Measurements from ENCODE around the gene IL10RA.
"Not testable (repeated sequence)": the region's sequence is repeated elsewhere in the genome, so short reads cannot be mapped to it uniquely, and the experiment has no call there.

Gene IL10RA

DNA sequence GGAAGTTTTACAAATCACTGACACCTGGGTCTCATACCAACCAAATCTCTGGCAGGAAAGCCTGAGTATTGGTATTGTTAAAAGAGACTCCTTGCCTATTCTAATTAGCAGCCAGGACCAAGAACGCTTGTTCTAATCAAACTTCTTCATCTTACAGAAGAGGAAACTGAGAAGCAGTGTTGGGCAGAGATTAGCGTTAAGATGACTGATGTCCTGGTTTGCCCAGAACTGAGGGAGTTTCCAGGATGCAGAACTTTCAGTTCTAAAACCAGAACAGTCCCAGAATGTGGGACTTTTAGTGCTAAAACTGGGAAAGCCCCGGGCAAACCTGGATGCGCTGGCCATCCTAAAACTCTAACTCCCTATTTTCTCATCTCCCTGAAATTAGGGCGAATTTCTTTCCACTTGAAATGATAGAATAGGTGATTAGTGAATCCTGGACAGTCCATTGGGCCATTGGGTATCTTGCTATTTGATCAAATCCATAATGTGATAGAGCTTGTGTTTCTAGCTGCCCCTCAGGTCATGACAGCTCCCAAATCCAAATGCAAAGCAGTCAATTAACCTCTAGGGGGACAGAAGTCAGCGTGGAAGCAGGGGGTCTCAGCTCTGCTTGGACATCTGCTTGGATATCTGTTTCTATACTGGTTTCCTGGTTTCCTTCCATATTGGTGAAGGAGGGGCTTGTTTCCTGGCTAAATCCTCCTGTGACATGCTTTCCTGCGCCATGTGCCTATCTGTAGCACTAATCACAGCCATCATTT, 41.0 kb upstream of the IL10RA start:
- DNase-seq (ENCODE audit: low read depth), result no peak
- no peak overlapping the region for H3K4me3 ChIP-seq (ENCODE audit: control insufficient read depth, low read depth, low read length)
- TF ChIP-seq, protein P1, sequence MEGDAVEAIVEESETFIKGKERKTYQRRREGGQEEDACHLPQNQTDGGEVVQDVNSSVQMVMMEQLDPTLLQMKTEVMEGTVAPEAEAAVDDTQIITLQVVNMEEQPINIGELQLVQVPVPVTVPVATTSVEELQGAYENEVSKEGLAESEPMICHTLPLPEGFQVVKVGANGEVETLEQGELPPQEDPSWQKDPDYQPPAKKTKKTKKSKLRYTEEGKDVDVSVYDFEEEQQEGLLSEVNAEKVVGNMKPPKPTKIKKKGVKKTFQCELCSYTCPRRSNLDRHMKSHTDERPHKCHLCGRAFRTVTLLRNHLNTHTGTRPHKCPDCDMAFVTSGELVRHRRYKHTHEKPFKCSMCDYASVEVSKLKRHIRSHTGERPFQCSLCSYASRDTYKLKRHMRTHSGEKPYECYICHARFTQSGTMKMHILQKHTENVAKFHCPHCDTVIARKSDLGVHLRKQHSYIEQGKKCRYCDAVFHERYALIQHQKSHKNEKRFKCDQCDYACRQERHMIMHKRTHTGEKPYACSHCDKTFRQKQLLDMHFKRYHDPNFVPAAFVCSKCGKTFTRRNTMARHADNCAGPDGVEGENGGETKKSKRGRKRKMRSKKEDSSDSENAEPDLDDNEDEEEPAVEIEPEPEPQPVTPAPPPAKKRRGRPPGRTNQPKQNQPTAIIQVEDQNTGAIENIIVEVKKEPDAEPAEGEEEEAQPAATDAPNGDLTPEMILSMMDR (IDR thresholded peaks at IDR 0.05; ENCODE audit: control insufficient read depth, insufficient read depth, low read depth, low read length, missing control alignments), result no peak

DNA sequence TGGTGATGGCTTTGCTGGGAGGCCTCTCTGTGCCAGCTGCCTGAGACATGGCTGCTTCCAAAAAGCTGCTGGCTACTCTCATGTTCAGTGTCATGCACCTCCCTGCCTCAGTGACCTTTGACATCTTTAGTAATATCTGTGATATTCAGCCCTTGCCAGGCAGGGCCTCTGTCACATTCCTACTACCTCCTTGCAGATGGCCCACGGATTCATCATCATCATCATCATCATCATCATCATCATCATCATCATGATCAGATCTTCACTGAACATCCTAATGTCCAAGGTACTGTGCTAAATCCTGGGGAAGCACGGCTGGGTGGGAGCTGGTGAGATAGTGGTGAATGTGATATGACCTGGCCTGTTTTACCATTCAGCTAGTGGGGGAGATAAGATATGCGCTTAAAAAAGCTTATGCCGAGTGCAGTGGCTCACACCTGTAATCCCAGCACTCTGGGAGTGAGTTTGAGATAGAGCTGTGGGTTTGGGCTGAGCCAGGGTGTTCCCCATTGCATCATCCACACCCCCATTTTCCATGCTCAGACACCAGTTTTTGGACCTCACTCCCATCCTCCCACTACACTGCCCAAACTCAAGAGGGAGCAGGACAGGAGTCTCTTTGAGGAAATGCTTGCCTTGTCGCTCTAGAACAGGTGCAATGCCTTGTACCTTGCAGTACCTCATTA, 39.9 kb upstream of the IL10RA start:
- TF ChIP-seq, protein P1 (IDR thresholded peaks at IDR 0.05; ENCODE audit: control insufficient read depth, insufficient read depth, low read depth, low read length, missing control alignments), result no peak
- H3K4me3 ChIP-seq (ENCODE audit: control insufficient read depth, low read depth, low read length), result no peak overlapping the region
- no peak for DNase-seq (ENCODE audit: low read depth)

DNA sequence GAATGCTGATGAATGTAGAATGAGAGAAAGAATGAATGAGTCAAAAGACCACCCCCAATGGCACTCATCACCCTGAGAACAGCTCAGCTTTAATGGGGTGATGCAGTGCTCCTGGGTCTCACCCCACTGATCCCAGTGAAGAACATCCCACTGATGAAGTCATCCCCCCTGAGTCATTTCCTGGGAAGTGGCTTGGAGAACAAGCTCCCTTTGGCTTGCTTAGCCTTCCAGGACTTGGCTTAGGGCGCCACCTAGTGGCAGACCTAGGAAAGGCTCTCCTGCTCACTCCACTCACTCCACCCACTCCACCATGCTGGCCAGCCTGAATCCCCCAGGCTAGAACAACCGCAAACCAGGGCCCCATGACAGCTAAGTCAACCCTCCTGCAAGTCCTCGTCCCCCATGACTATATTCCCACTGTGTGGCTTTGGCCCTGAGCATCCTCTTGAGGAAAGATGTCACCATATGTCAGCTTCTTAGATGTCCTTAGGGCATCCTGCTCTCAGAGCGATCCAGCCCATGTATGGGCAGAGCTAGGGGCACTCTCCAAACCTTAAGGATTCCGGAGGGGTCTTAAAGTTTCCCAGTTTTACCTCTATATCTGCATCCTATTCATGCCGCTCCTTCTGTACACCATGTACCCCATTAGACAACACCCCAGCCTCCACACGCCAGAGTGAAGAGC, 39.2 kb upstream of the IL10RA start:
- H3K4me3 ChIP-seq (ENCODE audit: control insufficient read depth, low read depth, low read length), result no peak overlapping the region
- peak; percentile 74 for DNase-seq (ENCODE audit: low read depth)
- TF ChIP-seq, protein P1 (IDR thresholded peaks at IDR 0.05; ENCODE audit: control insufficient read depth, insufficient read depth, low read depth, low read length, missing control alignments), result peak; percentile 95

DNA sequence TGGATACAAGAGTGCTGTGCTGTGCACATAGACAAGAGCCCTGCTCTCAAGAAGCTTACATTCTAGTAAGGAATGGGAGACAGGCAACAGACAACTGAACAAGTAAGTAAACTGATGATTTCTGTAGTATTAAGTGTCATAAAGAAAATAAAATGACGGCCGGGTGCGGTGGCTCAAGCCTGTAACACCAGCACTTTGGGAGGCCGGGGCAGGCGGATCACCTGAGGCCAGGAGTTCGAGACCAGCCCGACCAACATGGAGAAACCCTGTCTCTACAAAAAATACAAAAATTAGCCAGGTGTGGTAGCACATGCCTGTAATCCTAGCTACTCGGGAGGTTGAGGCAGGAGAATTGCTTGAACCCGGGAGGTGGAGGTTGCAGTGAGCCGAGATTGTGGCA, 38.4 kb upstream of the IL10RA start:
- not testable (repeated sequence) for DNase-seq (ENCODE audit: low read depth); H3K4me3 ChIP-seq (ENCODE audit: control insufficient read depth, low read depth, low read length)

DNA sequence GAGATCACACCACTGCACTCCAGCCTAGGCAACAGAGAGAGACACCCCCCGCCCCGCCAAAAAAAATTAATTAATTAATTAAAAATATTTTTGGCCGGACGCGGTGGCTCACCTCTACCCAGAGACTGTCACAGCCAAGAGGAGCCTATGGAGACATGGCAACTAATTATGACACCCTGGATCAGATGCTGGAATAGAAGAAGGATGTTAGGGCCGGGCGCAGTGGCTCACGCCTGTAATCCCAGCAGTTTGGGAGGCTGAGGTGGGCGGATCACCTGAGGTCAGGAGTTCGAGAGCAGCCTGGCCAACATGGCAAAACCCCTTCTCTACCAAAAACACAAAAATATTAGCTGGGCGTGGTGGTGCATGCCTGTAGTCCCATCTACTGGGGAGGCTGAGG, 37.7 kb upstream of the IL10RA start:
- DNase-seq (ENCODE audit: low read depth); H3K4me3 ChIP-seq (ENCODE audit: control insufficient read depth, low read depth, low read length): not testable (repeated sequence)

DNA sequence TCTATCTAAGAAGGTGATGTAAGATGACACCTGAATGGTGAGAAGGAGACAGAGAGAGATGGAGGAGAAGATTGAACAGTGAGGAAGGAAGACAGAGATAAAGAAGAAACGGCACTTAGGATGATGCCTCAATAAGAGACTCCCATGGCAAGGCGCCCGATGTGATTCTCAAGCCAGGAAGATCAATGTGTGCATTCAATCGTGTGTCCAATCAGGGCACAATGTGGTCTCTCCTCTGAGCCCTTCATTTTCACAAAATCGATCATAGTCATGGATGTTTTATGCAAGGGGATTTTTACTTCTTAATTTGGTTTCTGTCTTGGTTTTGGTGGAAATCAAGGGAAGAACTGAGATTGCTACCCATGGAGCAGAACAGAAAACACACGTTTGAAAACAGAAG, 37.1 kb upstream of the IL10RA start:
- no peak for DNase-seq (ENCODE audit: low read depth)
- TF ChIP-seq, protein P1 (IDR thresholded peaks at IDR 0.05; ENCODE audit: control insufficient read depth, insufficient read depth, low read depth, low read length, missing control alignments), result no peak
- no peak overlapping the region for H3K4me3 ChIP-seq (ENCODE audit: control insufficient read depth, low read depth, low read length)

DNA sequence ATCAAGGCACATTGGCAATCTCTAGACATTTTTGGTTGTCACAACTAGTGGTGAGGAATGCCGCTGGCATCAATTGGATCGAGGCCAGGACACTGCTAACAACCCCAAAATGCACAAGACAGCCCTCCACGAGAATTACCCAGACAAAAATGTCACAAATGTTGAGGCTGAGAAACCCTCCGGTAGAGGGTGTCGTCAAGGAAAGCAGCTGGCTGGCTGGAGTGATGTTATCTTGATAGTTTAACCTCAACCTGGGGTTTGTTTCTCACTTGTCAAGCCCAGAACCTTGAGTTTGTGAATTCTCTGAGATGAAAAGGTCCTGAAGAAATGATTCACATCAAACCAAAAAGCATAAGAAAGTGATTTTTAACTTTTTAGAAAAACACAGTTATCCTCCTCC, 35.9 kb upstream of the IL10RA start:
- H3K4me3 ChIP-seq (ENCODE audit: control insufficient read depth, low read depth, low read length), result no peak overlapping the region
- DNase-seq (ENCODE audit: low read depth), result no peak
- TF ChIP-seq, protein P1 (IDR thresholded peaks at IDR 0.05; ENCODE audit: control insufficient read depth, insufficient read depth, low read depth, low read length, missing control alignments), result no peak
